HG03571 (cell line): ENCODE measurements around the gene LRRC27.

Source experiments
- ATAC-seq: cut with Tn5 transposase; IDR thresholded peaks from one replicate; pipeline ENCODE4 v1.9.1; 2021; ENCODE audit not compliant: unreplicated experiment

Gene LRRC27

DNA sequence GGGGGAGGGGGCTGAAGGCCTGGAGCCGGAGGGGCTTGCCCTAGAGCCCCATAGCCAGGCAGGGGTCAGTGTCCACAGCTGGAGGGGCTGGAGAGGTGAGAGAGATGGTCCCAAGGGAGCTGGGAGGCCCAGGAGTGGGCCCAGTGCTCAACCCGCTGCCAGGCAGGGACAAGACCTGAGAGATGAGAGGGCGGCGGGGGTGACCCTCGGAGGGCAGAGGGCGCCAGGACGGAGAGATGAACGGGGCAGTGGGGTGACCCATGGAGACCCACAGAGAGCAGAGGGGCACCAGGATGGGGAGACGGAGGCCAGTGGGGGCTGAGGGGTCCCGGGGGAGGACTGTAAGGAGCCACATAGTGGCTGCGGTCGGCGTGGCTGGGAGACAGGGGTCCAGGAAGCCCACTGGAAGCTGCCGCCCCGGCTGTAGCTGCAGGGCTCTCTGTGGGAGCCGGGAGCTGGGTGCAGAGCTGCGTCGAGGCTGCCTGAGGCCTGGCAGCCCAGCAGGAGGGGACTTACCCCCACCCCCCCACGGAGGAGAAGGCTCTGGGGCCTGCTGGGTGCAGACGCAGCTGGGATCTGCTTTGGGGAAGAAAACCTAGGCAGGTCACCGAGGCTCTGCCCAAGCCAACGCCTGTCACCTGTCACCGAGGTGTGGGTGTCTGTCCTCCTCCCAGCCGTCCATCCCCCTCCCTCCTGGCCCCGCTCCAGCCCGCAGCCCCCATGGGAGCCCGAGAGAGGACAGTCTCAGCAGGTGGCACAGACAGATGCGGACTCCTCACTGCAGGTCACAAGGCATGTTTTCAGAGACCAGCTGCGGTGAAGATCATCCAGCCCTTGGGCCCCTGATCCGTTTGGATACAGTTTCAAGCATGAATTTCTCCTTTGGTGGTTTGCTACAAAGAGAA lies 90.1 kb downstream of the LRRC27 start:
- no peak for ATAC-seq

DNA sequence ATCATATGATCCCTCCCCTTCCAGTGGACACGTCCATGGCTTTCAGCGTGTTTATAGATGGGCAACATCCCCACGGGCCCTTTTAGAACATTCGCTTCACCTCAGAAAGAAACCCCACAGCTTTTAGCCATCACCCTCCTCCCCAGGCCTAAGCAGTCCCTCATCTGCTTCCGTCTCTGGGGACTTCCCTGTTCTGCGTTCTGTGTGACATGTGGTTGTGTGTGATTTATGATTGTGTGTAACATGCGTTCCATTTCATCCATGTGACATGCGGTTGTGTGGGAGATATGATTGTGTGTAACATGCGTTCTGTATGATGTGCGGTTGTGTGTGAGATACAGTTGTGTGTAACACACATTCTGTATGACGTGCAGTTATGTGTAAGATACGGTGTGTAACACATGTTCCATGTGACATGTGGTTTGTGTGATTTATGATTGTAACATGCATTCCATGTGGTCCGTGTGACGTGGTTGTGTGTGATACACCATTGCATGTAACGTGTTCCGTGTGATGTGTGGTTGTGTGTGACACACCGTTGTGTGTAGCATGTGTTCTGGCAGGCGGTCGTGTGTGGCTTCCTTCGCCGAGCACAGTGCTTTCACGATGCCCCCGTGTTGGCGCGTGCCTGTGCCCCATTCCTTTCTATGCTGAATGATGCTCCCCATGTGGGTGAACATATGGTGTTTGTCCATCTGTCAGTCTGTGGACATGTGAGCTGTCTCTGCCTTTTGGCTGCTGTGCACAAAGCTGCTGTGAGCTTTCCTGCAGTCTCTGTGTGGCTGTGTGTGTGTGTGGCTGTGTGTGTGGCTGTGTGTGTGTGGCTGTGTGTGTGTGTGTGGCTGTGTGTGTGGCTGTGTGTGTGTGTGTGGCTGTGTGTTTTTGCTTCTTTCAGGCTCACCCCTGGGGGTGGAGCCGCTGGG lies 91.2 kb downstream of the LRRC27 start:
- ATAC-seq: no peak

DNA sequence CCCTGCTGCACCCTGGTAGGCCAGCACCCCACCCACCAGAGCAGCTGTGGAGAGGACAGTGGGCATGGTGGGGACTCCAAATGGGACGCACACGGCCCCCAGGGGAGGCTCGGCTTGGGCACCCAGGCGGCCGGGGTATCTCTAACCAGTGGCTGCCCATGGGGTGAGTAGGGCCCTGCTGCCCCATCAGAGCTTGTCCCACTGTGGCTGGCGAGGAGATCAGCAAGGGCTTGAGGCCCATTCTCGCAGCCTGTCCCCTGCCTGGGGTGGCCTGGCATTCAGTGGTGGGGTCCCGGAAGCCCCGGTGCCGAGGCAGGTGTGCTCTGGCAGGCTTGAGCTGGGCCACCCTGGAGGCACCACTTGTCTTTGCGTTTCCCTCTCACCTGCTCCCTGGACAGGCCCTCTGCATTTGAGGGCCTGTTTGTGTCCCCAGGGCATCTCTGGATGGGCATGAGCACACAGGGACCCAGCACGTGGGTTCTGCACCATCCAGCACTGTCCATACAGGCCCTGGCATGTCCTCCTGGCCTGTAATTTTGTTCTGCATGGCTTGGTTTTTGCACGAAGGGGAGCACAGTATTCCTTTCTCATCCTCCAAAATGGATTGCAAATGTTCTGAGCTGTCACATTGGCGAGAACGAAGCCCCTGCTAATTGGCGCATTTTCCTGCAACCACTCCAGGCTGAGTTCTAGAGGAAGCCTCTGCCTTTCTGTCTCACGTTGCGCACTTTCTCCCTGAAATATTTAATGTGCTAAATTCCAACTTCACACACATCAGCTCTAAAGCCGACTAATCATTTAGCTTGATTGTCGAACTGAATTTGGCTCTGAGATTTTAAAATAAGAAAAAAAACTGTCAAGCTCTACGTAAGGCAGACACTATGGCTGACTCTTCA lies 92.2 kb downstream of the LRRC27 start:
- ATAC-seq: no peak

DNA sequence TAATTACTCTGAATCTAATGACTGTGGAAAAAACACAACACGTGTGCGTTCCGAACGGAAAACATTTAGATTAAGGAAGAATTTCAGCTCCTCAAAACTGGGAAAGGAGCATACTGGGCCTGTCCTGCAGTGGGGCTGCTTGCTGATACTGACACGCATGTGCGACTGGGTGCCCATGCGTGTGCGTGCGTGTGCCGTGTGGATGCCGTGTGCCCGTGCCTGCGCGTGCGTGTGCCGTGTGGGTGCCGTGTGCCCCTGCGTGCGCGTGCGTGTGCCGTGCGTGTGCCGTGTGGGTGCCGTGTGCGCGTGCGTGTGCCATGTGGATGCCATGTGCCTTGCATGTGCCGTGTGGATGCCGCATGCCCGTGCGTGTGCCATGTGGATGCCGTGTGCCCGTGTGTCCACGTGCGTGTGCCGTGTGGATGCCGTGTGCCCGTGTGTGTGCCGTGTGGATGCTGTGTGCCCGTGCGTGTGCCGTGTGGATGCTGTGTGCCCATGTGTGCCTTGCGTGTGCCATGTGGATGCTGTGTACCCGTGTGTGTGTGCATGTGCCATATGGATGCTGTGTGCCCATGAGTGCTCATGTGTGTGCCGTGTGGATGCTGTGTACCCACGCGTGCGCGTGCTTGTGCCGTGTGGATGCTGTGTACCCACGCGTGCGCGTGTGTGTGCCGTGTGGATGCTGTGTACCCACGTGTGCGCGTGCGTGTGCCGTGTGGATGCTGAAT lies 93.2 kb downstream of the LRRC27 start:
- ATAC-seq: no peak

DNA sequence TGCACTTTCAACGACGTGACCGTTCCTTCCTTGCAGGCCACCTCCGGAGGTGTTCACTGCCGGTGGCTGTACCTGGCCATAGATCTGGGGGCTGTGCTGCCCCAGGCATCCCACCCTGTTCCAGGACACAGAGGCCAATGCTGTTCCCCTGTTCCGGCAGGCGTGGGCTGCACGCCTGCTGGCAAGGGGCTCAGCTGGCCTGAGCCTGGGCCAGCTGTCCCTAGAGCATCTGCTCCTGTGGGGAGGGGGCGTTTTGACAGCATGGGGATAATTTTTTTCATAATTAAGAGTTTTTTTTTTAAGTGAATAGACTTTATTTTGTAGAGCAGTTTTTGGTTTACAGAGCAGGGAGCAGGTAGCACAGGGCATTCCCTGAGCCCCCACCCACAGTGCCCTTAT lies 93.8 kb downstream of the LRRC27 start:
- no peak for ATAC-seq

DNA sequence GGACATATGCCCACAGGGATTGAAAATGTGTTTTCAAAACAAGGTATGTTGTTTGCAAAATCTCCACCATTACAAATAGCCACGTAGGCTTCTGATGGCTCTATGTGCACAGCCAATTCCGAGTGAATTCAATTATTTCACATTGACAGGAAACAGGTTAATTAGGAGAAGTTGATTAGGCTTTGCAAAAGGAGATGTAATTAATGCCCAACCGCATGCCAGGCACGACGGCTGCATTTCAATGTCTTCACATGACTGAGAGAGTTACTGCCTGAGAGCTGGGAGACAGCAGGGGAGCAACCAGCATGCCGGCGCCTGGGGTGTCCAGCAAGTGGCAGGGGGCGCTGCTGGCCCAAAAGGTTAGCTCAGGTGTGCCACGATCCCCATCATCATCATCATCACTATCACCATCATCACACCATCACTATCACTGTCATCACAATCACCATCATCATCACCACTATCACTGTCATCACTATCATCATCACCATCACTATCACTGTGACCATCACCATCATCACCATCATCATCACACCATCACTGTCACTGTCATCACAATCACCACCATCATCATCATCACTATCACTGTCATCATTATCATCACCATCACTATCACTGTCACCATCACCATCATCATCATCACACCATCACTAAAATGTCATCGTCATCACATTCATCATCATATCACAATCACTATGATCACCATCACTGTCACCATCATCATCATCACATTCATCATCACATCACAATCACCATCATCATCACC lies 95.2 kb downstream of the LRRC27 start:
- no peak for ATAC-seq

DNA sequence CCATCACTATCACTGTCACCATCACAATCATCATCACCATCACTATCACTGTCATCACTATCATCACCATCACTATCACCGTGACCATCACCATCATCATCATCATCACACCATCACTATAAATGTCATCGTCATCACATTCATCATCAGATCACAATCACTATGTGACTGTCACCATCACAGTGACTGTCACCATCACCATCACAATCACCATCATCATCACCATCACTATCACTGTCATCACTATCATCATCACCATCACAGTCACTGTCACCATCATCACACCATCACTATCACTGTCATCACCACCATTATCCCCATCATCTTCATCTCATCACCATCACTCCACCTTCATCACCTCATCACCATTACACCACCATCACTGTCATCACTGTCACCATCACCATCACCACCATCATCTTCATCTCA lies 96.0 kb downstream of the LRRC27 start:
- ATAC-seq: no peak

DNA sequence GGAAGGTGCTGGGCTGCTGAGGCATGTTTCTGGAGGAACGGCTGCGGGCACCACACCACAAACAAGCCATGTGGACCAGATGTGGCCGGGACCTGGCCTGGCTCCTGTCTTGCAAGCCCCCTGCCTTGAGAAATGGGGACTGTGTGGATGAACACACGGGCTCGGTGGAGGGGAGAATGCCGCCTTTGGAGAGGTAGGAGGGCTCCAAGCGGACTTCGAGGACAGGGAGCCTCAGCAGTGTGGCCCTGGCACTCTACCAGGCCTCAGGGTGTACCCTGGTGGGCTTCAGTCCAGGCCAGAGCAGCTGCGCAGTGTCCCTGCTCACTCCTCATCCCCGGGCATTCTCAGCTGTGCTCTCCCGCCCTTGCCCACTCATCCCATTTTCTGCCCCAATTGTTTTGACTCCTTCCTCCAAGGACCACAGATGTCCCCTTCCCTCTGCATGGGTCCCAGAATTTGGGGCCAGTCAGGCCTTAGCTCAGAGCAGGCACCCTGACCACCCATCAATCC lies 96.5 kb downstream of the LRRC27 start:
- no peak for ATAC-seq
